Thymus (tissue), 11 donors: ENCODE measurements around the gene PLPP3. TPM values are rescaled to one million over a fixed set of nuclear protein-coding genes. Genes with fewer than 3 reads are reported as not detected.

Experiments
- DNase-seq, 9 donors: peaks; one replicate each; pipeline ENCODE4 v3.0.0-alpha.2; 2013; ENCODE audit warnings: low spot score in 9 of 9, low read depth in 6 of 9, missing footprints in 1 of 9
- H3K27ac ChIP-seq, 2 donors: one replicate each; pipeline ENCODE4 v1.5.1; 2013; ENCODE audit warnings: control low read depth in 1 of 2, low read depth in 1 of 2, low read length in 1 of 2, mild to moderate bottlenecking in 1 of 2, moderate library complexity in 1 of 2
- H3K27me3 ChIP-seq, 2 donors: one replicate each; pipeline ENCODE4 v1.5.1; 2013; ENCODE audit warnings: low read length in 1 of 2; ENCODE audit not compliant: control insufficient read depth in 2 of 2, insufficient read depth in 1 of 2
- H3K36me3 ChIP-seq, 2 donors: one replicate each; pipeline ENCODE4 v1.5.1; 2013; ENCODE audit warnings: low read length in 1 of 2, mild to moderate bottlenecking in 1 of 2, moderate library complexity in 1 of 2; ENCODE audit not compliant: control insufficient read depth in 2 of 2, insufficient read depth in 2 of 2
- H3K4me1 ChIP-seq, 2 donors: one replicate each; pipeline ENCODE4 v1.5.1; 2013; ENCODE audit warnings: low read length in 2 of 2; ENCODE audit not compliant: control insufficient read depth in 2 of 2, insufficient read depth in 2 of 2
- H3K4me3 ChIP-seq, 2 donors: one replicate each; pipeline ENCODE4 v1.5.1; 2013; ENCODE audit warnings: low read length in 2 of 2, control low read depth in 1 of 2, mild to moderate bottlenecking in 1 of 2
- H3K9me3 ChIP-seq, 2 donors: one replicate each; pipeline ENCODE4 v1.5.1; 2013; ENCODE audit warnings: low read length in 1 of 2, mild to moderate bottlenecking in 1 of 2; ENCODE audit not compliant: control insufficient read depth in 2 of 2, insufficient read depth in 1 of 2
- WGBS: extraction: QIAGEN DNeasy Blood & Tissue Kit; methylation state at CpG from one replicate; pipeline ENCODE4 v1.1.7; 2013; 5-methylcytosine and 5-hydroxymethylcytosine counted together
- polyA plus RNA-seq: library from polyadenylated mRNA; stranded (reverse); fragments of 200-250 nt; gene quantifications from one replicate; pipeline ENCODE4 v1.2.3, GENCODE V29; 2013
- total RNA-seq: library from RNA; stranded (reverse); fragments of 120-200 nt; gene quantifications from one replicate; pipeline ENCODE4 v1.2.4, GENCODE V29; 2013
- donor health status: healthy.

Gene PLPP3
- total and polyA plus RNA-seq, 2 donors, result 30.8 to 31.3 TPM

- Histone ChIP-seq H3K4me1 (peaks cover 31 to 65% of the 10 kb centered on the region in 2 donors), H3K27ac (peak overlapping the region; percentile 21 to 26)
- DNase-seq, result peak in 3 of 9 donors; percentile 33 to 71 (median 43)
Measured at GRCh38 chr1:56526571-56527174, 52.7 kb downstream of the PLPP3 start.

GRCh38 chr1:56525489-56526041 lies 53.8 kb downstream of the PLPP3 start:
- 9% methylated on average over 4 of the region's 4 CpGs for WGBS
- Histone ChIP-seq H3K4me1 (peaks cover 34 to 74% of the 10 kb centered on the region in 2 donors), H3K4me3 (no peak overlapping the region), H3K36me3 (peaks cover 3 to 19% of the 10 kb centered on the region in 2 donors), H3K9me3 (no peaks in the 10 kb centered on the region), H3K27ac (peak overlapping the region in 1 of 2 donors; percentile 66), H3K27me3 (no peaks in the 10 kb centered on the region)
- DNase-seq, result peak in 3 of 9 donors; percentile 26 to 54 (median 32)

More at GRCh38 chr1:56526571-56527174, 52.7 kb downstream of the PLPP3 start:
- H3K9me3 ChIP-seq, result no peaks in the 10 kb centered on the region
- H3K4me3 ChIP-seq, result no peak overlapping the region
- no peaks in the 10 kb centered on the region for H3K27me3 ChIP-seq
- 36% methylated on average over 5 of the region's 5 CpGs for WGBS
- peaks cover 3 to 18% of the 10 kb centered on the region in 2 donors for H3K36me3 ChIP-seq

- DNase-seq, result no peak
- H3K9me3 ChIP-seq, result no peaks in the 10 kb centered on the region
- peaks cover 34 to 70% of the 10 kb centered on the region in 2 donors for H3K4me1 ChIP-seq
- no peak overlapping the region for H3K4me3 ChIP-seq
- H3K27me3 ChIP-seq, result no peaks in the 10 kb centered on the region
- no peak overlapping the region for H3K27ac ChIP-seq
- peaks cover 3 to 23% of the 10 kb centered on the region in 2 donors for H3K36me3 ChIP-seq
- 97% methylated on average over 11 of the region's 11 CpGs for WGBS
Measured at GRCh38 chr1:56524263-56524662, 55.1 kb downstream of the PLPP3 start.

- Histone ChIP-seq H3K9me3 (no peaks in the 10 kb centered on the region), H3K4me3 (no peak overlapping the region), H3K27ac (peak overlapping the region; percentile 65 to 76), H3K4me1 (peaks cover 34 to 61% of the 10 kb centered on the region in 2 donors), H3K27me3 (no peaks in the 10 kb centered on the region), H3K36me3 (peaks cover 3 to 26% of the 10 kb centered on the region in 2 donors)
- peak in 2 of 9 donors; percentile 29 to 57 for DNase-seq
- 5% methylated on average over 5 of the region's 5 CpGs for WGBS
Measured at GRCh38 chr1:56522680-56523079, 56.7 kb downstream of the PLPP3 start.

GRCh38 chr1:56520016-56520601 lies 59.3 kb downstream of the PLPP3 start:
- Histone ChIP-seq H3K9me3 (no peaks in the 10 kb centered on the region), H3K4me1 (peaks cover 16 to 38% of the 10 kb centered on the region in 2 donors), H3K36me3 (peaks cover 3 to 35% of the 10 kb centered on the region in 2 donors), H3K27me3 (no peaks in the 10 kb centered on the region), H3K4me3 (no peak overlapping the region), H3K27ac (no peak overlapping the region)
- DNase-seq, result no peak
- WGBS, result 96% methylated on average over 3 of the region's 3 CpGs

- peaks cover 11 to 18% of the 10 kb centered on the region in 2 donors for H3K4me1 ChIP-seq
Measured at GRCh38 chr1:56517404-56518130, 61.8 kb downstream of the PLPP3 start.

GRCh38 chr1:56516539-56517252 lies 62.7 kb downstream of the PLPP3 start:
- WGBS, result 53% methylated on average over 7 of the region's 7 CpGs
- H3K4me1 ChIP-seq, result peaks cover 3 to 10% of the 10 kb centered on the region in 2 donors
- peak overlapping the region in 1 of 2 donors; percentile 19 for H3K27ac ChIP-seq
- H3K27me3 ChIP-seq, result no peaks in the 10 kb centered on the region
- no peak for DNase-seq
- no peaks in the 10 kb centered on the region for H3K9me3 ChIP-seq
- H3K4me3 ChIP-seq, result no peak overlapping the region
- peaks cover 4 to 31% of the 10 kb centered on the region in 2 donors for H3K36me3 ChIP-seq

More at GRCh38 chr1:56517404-56518130, 61.8 kb downstream of the PLPP3 start:
- H3K27me3 ChIP-seq, result no peaks in the 10 kb centered on the region
- H3K27ac ChIP-seq, result no peak overlapping the region
- H3K36me3 ChIP-seq, result peaks cover 0 to 27% of the 10 kb centered on the region in 2 donors
- no peak overlapping the region for H3K4me3 ChIP-seq
- WGBS, result 100% methylated on average over 2 of the region's 2 CpGs
- no peaks in the 10 kb centered on the region for H3K9me3 ChIP-seq
- no peak for DNase-seq

- Histone ChIP-seq H3K4me3 (no peak overlapping the region), H3K9me3 (no peaks in the 10 kb centered on the region), H3K27ac (no peak overlapping the region), H3K4me1 (peaks cover 0 to 6% of the 10 kb centered on the region in 2 donors), H3K36me3 (peaks cover 10 to 36% of the 10 kb centered on the region in 2 donors), H3K27me3 (no peaks in the 10 kb centered on the region)
- 97% methylated on average over 4 of the region's 4 CpGs for WGBS
- DNase-seq, result no peak
Measured at GRCh38 chr1:56515898-56516538, 63.3 kb downstream of the PLPP3 start.
